Panc1 (cell line): ENCODE data around the gene MANEAL. TPM values are rescaled to one million over a fixed set of nuclear protein-coding genes. Genes with fewer than 3 reads are reported as not detected.
A peak's percentile ranks its signal among the peaks of the same experiment; 100 is the strongest.

Experiments
- ATAC-seq: fragments of 200-7000 bp; cut with Tn5 transposase; 2 replicates; pipeline ENCODE4 v1.9.1; 2020; ENCODE audit warnings: mild to moderate bottlenecking, moderate library complexity
- BruUV-seq: library from RNA; stranded (reverse); fragments of 400-500 nt; replicated peaks from 2 replicates; lab custom pipeline; 2021; lab: Mats Ljungman, UMichigan
- CTCF ChIA-PET: fragments of 300-600 bp; sonication (Branson Sonifier 250); formaldehyde crosslinking; loops from one replicate; lab custom pipeline; 2022; ENCODE audit warnings: antibody characterized with exemption; lab: Charles Lee
- POLR2A ChIA-PET: fragments of 300-600 bp; sonication (Branson Sonifier 250); formaldehyde crosslinking; loops from one replicate; lab custom pipeline; 2022; ENCODE audit warnings: antibody characterized with exemption; lab: Charles Lee
- DNase-seq: peaks from one replicate; pipeline ENCODE4 v3.0.0-alpha.2; 2010; ENCODE audit warnings: low read depth, low spot score
- H3K27ac ChIP-seq: 2 replicates; pipeline ENCODE4 v1.5.1; 2011; ENCODE audit warnings: mild to moderate bottlenecking, low read length, inconsistent platforms
- H3K27me3 ChIP-seq: fragments of 200-500 bp; sonication (Bioruptor generic); 2 replicates; pipeline ENCODE4 v1.6.0; 2014; ENCODE audit warnings: low read length, inconsistent platforms; ENCODE audit not compliant: control insufficient read depth, insufficient read depth
- H3K36me3 ChIP-seq: fragments of 200-500 bp; sonication (Bioruptor generic); 2 replicates; pipeline ENCODE4 v1.5.1; 2014; ENCODE audit warnings: inconsistent platforms, mild to moderate bottlenecking, low read length, moderate library complexity; ENCODE audit not compliant: control insufficient read depth, insufficient read depth
- H3K4me1 ChIP-seq: 2 replicates; pipeline ENCODE4 v1.5.1; 2011; ENCODE audit warnings: inconsistent platforms, mild to moderate bottlenecking, low read length, moderate library complexity; ENCODE audit not compliant: control insufficient read depth, insufficient read depth
- H3K4me3 ChIP-seq, 2 experiments: 2 replicates each; pipeline ENCODE4 v1.5.1; 2011 to 2012; ENCODE audit warnings: low read depth in 2 of 2, low read length in 2 of 2, mild to moderate bottlenecking in 2 of 2, inconsistent platforms in 1 of 2, moderate library complexity in 1 of 2
- H3K9me3 ChIP-seq: fragments of 200-500 bp; sonication (Bioruptor generic); 2 replicates; pipeline ENCODE4 v1.5.1; 2014; ENCODE audit warnings: low read depth, mild to moderate bottlenecking, inconsistent platforms, low read length, moderate library complexity; ENCODE audit not compliant: control insufficient read depth, insufficient read depth
- POLR2AphosphoS5 ChIP-seq: IDR thresholded peaks from 2 replicates; pipeline ENCODE4 v1.6.1; 2012; ENCODE audit warnings: mild to moderate bottlenecking, low read depth, low read length, moderate library complexity
- SIN3A ChIP-seq: IDR thresholded peaks from 2 replicates; pipeline ENCODE4 v1.6.1; 2012; ENCODE audit warnings: low read depth, mild to moderate bottlenecking, low read length, moderate library complexity, borderline replicate concordance; ENCODE audit not compliant: insufficient read depth
- TCF7L2 ChIP-seq: IDR thresholded peaks from 2 replicates; pipeline ENCODE4 v1.6.1; 2011; ENCODE audit warnings: mild to moderate bottlenecking, low read depth, low read length, inconsistent platforms
- in situ Hi-C: cut with HindIII; loops from 2 replicates; pipeline ENCODE4 v1.10.0; 2016; ENCODE audit warnings: low sequenced_read_pairs, low pct_unique_long_range_greater_than_20kb
- intact Hi-C: fragments of 100-400 bp; cut with micrococcal nuclease; formaldehyde crosslinking; loops from one replicate; pipeline ENCODE4 v1.10.0; 2022; ENCODE audit not compliant: unreplicated experiment
- total RNA-seq: library from RNA; stranded (reverse); gene quantifications from one replicate; pipeline ENCODE4 v1.2.1, GENCODE V29; 2021; ENCODE audit not compliant: unreplicated experiment
- TF ChIP-seq, protein P1 (sequence below): fragments of 450-650 bp; IDR thresholded peaks from 2 replicates; pipeline ENCODE4 v1.5.1; 2017; ENCODE audit warnings: mild to moderate bottlenecking
- TF ChIP-seq, protein P2 (sequence below), 2 experiments: IDR thresholded peaks; 2 replicates each; pipeline ENCODE4 v1.6.1; 2011 to 2012; ENCODE audit warnings: low read depth in 2 of 2, control low read depth in 1 of 2, low read length in 1 of 2, mild to moderate bottlenecking in 1 of 2, moderate library complexity in 1 of 2; ENCODE audit not compliant: insufficient read depth in 1 of 2

MANEAL gene
- total RNA-seq, 1 experiment from 2014 or later: 29.7 TPM

DNA sequence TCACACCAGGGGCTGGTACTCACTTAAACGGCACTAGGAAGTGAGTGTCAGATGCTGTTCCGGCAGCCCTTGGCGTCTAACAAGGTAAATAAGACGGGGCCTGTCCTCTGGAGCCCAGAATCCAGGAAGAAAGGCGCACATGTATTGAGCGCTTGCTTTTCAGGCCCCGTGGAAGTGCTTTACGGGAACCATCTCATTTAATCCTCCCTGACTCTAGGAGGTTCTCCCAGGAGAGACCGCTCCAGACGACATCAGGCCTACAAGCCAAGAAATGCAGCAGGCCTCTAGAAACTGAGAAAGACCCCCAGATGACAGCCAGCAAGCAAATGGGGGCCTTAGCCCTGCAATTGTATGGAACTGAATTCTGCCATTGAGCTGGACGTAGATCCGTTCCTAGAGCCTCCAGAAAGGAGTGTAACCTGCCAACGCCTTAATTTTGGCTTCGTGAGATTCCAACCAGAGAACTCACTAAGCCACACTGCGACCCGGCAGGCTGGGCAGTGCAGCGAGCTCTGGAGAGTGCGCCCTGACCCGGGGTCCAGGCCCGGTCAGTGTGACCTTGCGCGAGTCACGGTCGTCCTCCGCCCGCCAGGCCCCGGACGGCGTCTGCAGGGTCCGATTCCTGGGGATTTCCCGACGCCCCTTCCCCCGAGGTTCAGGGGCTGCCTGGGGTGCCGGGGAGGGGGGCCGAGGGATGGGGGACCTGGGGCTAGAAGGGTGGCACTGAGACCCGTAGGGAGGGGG lies 532 bp upstream of the MANEAL start:
- TF ChIP-seq, protein P1, sequence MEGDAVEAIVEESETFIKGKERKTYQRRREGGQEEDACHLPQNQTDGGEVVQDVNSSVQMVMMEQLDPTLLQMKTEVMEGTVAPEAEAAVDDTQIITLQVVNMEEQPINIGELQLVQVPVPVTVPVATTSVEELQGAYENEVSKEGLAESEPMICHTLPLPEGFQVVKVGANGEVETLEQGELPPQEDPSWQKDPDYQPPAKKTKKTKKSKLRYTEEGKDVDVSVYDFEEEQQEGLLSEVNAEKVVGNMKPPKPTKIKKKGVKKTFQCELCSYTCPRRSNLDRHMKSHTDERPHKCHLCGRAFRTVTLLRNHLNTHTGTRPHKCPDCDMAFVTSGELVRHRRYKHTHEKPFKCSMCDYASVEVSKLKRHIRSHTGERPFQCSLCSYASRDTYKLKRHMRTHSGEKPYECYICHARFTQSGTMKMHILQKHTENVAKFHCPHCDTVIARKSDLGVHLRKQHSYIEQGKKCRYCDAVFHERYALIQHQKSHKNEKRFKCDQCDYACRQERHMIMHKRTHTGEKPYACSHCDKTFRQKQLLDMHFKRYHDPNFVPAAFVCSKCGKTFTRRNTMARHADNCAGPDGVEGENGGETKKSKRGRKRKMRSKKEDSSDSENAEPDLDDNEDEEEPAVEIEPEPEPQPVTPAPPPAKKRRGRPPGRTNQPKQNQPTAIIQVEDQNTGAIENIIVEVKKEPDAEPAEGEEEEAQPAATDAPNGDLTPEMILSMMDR: no peak
- TF ChIP-seq TCF7L2: no peak
- no peak for TF ChIP-seq SIN3A
- TF ChIP-seq, protein P2, sequence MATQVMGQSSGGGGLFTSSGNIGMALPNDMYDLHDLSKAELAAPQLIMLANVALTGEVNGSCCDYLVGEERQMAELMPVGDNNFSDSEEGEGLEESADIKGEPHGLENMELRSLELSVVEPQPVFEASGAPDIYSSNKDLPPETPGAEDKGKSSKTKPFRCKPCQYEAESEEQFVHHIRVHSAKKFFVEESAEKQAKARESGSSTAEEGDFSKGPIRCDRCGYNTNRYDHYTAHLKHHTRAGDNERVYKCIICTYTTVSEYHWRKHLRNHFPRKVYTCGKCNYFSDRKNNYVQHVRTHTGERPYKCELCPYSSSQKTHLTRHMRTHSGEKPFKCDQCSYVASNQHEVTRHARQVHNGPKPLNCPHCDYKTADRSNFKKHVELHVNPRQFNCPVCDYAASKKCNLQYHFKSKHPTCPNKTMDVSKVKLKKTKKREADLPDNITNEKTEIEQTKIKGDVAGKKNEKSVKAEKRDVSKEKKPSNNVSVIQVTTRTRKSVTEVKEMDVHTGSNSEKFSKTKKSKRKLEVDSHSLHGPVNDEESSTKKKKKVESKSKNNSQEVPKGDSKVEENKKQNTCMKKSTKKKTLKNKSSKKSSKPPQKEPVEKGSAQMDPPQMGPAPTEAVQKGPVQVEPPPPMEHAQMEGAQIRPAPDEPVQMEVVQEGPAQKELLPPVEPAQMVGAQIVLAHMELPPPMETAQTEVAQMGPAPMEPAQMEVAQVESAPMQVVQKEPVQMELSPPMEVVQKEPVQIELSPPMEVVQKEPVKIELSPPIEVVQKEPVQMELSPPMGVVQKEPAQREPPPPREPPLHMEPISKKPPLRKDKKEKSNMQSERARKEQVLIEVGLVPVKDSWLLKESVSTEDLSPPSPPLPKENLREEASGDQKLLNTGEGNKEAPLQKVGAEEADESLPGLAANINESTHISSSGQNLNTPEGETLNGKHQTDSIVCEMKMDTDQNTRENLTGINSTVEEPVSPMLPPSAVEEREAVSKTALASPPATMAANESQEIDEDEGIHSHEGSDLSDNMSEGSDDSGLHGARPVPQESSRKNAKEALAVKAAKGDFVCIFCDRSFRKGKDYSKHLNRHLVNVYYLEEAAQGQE (IDR thresholded peaks at IDR 0.05; ENCODE audit: insufficient read depth in 1 of 2, low read depth in 2 of 2, low read length in 1 of 2): no peak
- no peak for TF ChIP-seq POLR2AphosphoS5
- BruUV-seq: no TSS peak
- DNase-seq (no peak), ATAC-seq (no peak)
- Histone ChIP-seq H3K4me1 (0 out of 2 replicates have a peak, but pooled peaks cover 2% of the 10 kb centered on the region), H3K4me3 (peak overlapping the region; percentile 54 to 60; a peak in 2 of 4 replicates), H3K36me3 (no peaks in the 10 kb centered on the region), H3K9me3 (no peaks in the 10 kb centered on the region), H3K27ac (no peak overlapping the region), H3K27me3 (peaks cover 3% of the 10 kb centered on the region; the same call in 1 of the 2 replicates)
- in situ Hi-C loops: no loop called here
- intact Hi-C loops: no loop called here
- POLR2A ChIA-PET: no interaction called here
- CTCF ChIA-PET: no interaction called here

DNA sequence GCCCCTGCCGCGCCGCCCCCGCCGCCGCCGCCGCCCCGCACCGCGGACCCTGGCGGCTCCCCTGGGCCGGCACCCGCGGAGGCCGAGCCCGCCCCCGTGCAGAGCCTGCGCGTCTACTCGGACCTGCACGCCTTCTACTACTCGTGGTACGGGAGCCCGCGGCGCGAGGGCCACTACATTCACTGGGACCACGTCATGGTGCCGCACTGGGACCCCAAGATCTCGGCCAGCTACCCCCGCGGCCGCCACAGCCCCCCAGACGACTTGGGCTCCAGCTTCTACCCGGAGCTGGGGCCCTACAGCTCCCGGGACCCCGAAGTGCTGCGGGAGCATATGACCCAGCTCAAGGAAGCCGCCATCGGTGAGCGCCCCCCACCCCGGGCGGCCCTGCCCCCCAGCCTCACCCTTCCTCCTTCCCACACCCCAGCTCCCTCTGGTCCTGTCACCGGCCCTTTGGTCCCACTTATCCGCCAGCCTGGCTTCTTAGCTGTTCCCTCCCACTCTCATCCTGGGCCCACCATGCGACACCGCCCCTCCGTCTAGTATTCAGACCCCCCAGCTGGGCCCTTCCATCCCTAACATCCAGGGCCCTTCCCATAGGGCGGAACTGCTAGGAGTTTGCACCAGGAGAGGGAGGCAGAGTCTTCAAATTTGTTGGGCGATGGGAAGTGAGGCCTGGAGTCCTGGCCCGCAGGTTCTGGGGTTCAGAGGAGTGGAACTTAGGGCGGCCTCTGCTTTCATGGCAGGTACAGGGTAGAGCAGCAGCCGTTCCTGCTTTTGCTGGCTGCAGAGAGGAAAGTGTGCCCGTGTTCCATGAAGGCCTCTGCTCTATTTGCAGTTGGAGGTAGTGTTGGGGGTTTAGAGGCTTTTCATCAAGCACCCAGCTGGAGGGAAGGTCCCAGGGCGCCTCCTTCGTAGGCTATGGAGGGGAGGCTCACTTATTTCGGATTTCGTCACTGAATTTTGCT lies 1.0 kb downstream of the MANEAL start:
- BruUV-seq: no TSS peak
- H3K27ac ChIP-seq: no peak overlapping the region

More for the DNA sequence above, 1.0 kb downstream of the MANEAL start:
- Histone ChIP-seq H3K4me1 (0 out of 2 replicates have a peak, but pooled peaks cover 2% of the 10 kb centered on the region), H3K36me3 (no peaks in the 10 kb centered on the region), H3K9me3 (no peaks in the 10 kb centered on the region), H3K4me3 (peak overlapping the region; percentile 54 to 60), H3K27me3 (no peaks in the 10 kb centered on the region)
- ATAC-seq: peak; percentile 75
- no peak for DNase-seq
- TF ChIP-seq, protein P2 (IDR thresholded peaks at IDR 0.05; ENCODE audit: insufficient read depth in 1 of 2, low read depth in 2 of 2, low read length in 1 of 2): no peak
- no peak for TF ChIP-seq SIN3A
- TF ChIP-seq, protein P1: no peak
- TF ChIP-seq TCF7L2: no peak
- ChIA-PET POLR2A (no interaction called here), CTCF (no interaction called here)
- in situ Hi-C loops (no loop called here), intact Hi-C loops (no loop called here)
